Measurements from ENCODE around the gene RNF181.
A peak's percentile ranks its signal among the peaks of the same experiment; 100 is the strongest.
"Not testable (repeated sequence)": the region's sequence is repeated elsewhere in the genome, so short reads cannot be mapped to it uniquely, and the experiment has no call there.

Gene RNF181

DNA sequence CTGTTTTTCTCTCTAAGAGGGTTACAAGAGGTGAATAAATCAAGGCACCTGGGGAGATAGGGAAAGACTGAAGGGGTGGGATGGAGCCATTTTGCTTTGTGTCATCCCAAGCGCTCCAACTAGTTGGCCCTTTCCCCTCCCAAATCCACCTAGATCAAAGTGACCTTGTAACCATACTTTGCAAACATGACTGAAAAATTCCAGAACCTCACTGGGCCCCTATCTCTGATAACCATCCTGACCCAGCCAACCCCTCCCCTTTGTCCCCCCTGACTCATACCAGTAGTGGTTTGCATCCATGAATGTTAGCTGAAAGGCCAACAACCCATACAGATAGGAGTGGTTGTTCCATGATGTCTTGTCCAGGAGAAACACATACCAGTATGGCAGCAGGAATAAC lies 37.4 kb upstream of the RNF181 start:
- no peak overlapping the region for H3K4me3 ChIP-seq
- DNase-seq (ENCODE audit: low spot score) = no peak
- TF ChIP-seq, protein P1, sequence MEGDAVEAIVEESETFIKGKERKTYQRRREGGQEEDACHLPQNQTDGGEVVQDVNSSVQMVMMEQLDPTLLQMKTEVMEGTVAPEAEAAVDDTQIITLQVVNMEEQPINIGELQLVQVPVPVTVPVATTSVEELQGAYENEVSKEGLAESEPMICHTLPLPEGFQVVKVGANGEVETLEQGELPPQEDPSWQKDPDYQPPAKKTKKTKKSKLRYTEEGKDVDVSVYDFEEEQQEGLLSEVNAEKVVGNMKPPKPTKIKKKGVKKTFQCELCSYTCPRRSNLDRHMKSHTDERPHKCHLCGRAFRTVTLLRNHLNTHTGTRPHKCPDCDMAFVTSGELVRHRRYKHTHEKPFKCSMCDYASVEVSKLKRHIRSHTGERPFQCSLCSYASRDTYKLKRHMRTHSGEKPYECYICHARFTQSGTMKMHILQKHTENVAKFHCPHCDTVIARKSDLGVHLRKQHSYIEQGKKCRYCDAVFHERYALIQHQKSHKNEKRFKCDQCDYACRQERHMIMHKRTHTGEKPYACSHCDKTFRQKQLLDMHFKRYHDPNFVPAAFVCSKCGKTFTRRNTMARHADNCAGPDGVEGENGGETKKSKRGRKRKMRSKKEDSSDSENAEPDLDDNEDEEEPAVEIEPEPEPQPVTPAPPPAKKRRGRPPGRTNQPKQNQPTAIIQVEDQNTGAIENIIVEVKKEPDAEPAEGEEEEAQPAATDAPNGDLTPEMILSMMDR (IDR thresholded peaks at IDR 0.05) = no peak
- H3K27ac ChIP-seq = no peak overlapping the region

DNA sequence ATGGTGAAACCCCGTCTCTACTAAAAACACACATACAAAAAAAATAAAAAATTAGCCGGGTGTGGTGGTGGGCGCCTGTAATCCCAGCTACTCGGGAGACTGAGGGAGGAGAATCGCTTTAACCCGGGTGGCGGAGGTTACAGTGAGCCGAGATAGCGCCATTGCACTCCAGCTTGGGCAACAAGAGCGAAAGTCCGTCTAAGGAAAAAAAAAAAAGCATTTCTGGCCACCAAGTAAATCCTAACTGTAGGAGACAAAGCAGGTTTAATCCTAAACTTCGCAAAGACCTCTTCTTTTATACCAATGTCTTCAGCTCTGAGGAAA lies 35.2 kb upstream of the RNF181 start:
- not testable (repeated sequence) for H3K27ac ChIP-seq; DNase-seq (ENCODE audit: low spot score)
- peak overlapping the region; percentile 89 for H3K4me3 ChIP-seq

- Histone ChIP-seq H3K4me3 (peak overlapping the region; percentile 89), H3K27ac (peak overlapping the region; percentile 79 to 91)
- no peak for DNase-seq (ENCODE audit: low spot score)
- TF ChIP-seq, protein P1 (IDR thresholded peaks at IDR 0.05) = no peak
Measured at GRCh38 chr2:85560812-85561279, 34.7 kb upstream of the RNF181 start.

DNA sequence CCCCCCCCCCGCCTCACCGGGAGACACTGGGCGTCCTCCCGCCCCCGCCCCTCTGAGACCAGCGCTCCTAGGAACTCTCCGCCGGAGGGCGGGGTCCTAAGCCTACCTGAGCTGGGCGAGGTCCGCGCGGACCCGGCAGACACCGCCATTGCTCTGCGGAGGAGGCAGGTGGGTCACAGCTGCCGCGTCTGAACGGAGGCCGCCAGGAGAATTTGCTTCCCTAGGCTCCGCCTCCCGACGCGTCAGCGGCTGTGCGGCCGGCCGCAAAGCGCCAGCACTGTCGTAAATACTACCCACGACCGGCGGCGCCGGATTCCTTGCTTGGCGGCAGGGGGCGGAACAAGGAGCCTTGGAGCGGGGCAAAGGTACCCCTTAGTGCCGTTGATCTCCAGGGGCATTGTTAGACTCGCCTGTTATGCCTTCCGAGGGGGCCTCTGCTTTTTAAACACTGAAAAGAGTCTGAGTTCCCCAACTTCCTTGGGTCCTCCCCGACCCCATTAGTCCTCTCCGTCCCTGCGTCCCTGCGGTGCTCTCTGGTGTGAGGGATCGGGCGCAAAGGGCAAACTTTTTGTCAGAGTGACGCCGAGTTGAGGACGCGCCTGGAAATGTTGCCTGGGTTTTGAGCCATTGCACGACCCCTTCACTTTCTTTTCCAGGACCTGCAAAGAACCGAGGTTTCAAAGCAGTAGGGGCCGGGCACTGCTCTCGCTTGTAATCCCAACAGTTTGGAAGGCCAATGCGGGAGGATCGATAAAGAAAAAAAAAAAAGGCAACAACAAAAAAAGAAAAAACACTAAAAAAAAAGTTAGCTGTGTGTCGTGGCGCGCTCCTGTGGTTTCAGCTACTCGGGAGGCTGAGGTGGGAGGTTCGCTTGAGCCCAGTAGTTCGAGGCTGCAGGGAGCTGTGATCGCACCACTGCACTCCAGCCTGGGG lies 34.0 kb upstream of the RNF181 start, which contains the start of gene GGCX:
Gene GGCX (minus strand): TSS at position 214 of the 933 bp plus-strand sequence. CDS start 65 bp downstream, at position 149.
- TF ChIP-seq, protein P1 (IDR thresholded peaks at IDR 0.05) = no peak
- Histone ChIP-seq H3K27ac (peak within 1 kb of the TSS; percentile 79 to 91), H3K4me3 (peak within 1 kb of the TSS; percentile 89)
- peak; percentile 96 for DNase-seq (ENCODE audit: low spot score)

DNA sequence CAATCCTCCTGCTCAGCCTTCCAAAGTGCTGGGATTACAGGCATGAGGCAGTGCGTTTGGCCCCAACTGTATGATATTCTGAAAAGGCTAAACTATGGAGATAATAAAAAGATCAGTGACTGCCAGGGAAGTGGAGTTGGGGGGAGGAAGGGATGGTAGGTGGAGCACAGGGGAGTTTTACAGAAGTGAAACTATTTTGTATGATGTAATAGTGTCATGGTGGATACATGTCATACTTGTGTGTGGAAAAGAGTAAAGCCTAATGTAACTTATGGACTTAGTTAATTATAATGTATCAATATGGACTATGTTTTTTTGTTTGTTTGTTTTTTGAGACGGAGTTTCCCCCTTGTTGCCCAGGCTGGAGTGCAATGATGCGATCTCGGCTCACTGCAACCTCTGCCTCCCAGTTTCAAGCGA lies 31.4 kb upstream of the RNF181 start:
- no peak overlapping the region for H3K4me3 ChIP-seq
- no peak overlapping the region for H3K27ac ChIP-seq
- DNase-seq (ENCODE audit: low spot score) = no peak
- TF ChIP-seq, protein P1 (IDR thresholded peaks at IDR 0.05) = no peak

DNA sequence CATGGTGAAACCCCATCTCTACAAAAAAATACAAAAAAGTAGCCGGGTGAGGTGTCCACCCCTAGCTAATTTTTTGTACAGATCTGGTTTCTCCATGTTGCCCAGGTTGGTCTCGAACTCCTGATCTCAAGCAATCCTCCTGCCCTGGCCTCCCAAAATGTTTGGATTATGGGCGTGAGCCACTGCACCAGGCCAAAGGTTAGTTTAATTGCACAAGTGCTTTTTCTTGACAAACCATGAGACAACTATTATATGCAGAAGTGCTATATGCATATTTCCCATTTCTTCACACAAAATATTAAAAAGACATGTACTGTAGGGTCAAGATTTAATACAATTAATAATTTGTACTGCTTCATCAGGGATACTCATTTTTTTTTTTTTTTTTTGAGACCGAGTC lies 29.3 kb upstream of the RNF181 start:
- H3K27ac ChIP-seq = no peak overlapping the region
- DNase-seq (ENCODE audit: low spot score) = no peak
- TF ChIP-seq, protein P1 (IDR thresholded peaks at IDR 0.05) = no peak
- no peak overlapping the region for H3K4me3 ChIP-seq

DNA sequence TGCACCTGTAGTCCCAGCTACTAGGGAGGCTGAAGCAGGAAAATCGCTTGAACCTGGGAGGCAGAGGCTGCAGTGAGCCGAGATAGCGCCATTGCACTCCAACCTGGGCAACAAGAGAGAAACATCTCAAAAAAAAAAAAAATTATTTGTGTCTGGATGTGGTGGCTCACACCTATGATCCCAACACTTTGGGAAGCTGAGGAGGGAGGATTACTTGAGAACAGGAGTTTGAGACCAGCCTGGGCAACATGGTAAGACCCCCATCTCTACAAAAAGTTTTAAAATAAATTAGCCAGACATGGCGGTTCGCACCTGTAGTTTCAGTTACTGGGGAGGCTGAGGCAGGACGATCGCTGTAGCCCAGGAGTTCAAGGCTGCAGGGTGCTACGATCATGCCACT lies 19.8 kb upstream of the RNF181 start:
- no peak overlapping the region for H3K27ac ChIP-seq
- DNase-seq (ENCODE audit: low spot score) = no peak
- no peak overlapping the region for H3K4me3 ChIP-seq
- TF ChIP-seq, protein P1 (IDR thresholded peaks at IDR 0.05) = no peak
